Stimulated activated CD4-positive, alpha-beta T cell treated with anti-CD3 and anti-CD28 coated beads, Interleukin-15, amount 100 ng/mL, for 48 hours (primary cell): ENCODE results near the gene BTNL2.
"Not testable (repeated sequence)": the region's sequence is repeated elsewhere in the genome, so short reads cannot be mapped to it uniquely, and the experiment has no call there.

Experiments
- DNase-seq, 2 donors: peaks; one replicate each; pipeline ENCODE4 v3.0.0-alpha.2; 2020; ENCODE audit warnings: low read depth in 2 of 2

The BTNL2 gene

GRCh38 chr6:32406857-32407256 is at the start of gene BTNL2:
Gene BTNL2 (minus strand): TSS chr6:32407181. CDS start chr6:32407123, 58 bp downstream.
- no peak for DNase-seq

GRCh38 chr6:32449088-32449736 is 42.2 kb upstream of the BTNL2 start:
- DNase-seq, result no peak

- no peak for DNase-seq
Observed at GRCh38 chr6:32447932-32448331, 41.0 kb upstream of the BTNL2 start.

- DNase-seq, result no peak
Observed at GRCh38 chr6:32445321-32445854, 38.4 kb upstream of the BTNL2 start.

GRCh38 chr6:32444433-32444832 is 37.5 kb upstream of the BTNL2 start:
- no peak for DNase-seq

GRCh38 chr6:32442977-32443552 is 36.1 kb upstream of the BTNL2 start:
- no peak for DNase-seq

- DNase-seq, result no peak
Observed at GRCh38 chr6:32442243-32442667, 35.3 kb upstream of the BTNL2 start.

- DNase-seq, result no peak
Observed at GRCh38 chr6:32439602-32440214, 32.7 kb upstream of the BTNL2 start, which contains the start of gene HLA-DRA. Gene HLA-DRA (plus strand): TSS chr6:32439887. CDS start chr6:32439951, 64 bp downstream.

GRCh38 chr6:32439139-32439538 is 32.2 kb upstream of the BTNL2 start:
- no peak for DNase-seq

- no peak for DNase-seq
Observed at GRCh38 chr6:32436995-32437836, 30.2 kb upstream of the BTNL2 start.

GRCh38 chr6:32436186-32436585 is 29.2 kb upstream of the BTNL2 start:
- DNase-seq, result no peak

- not testable (repeated sequence) for DNase-seq
Observed at GRCh38 chr6:32433950-32434349, 27.0 kb upstream of the BTNL2 start.

GRCh38 chr6:32432050-32432450 is 25.1 kb upstream of the BTNL2 start:
- no peak for DNase-seq

GRCh38 chr6:32431142-32431541 is 24.2 kb upstream of the BTNL2 start:
- no peak for DNase-seq

GRCh38 chr6:32430179-32430578 is 23.2 kb upstream of the BTNL2 start:
- DNase-seq, result no peak

- DNase-seq, result no peak
Observed at GRCh38 chr6:32427934-32428474, 21.0 kb upstream of the BTNL2 start.

GRCh38 chr6:32427218-32427617 is 20.2 kb upstream of the BTNL2 start:
- DNase-seq, result no peak

- DNase-seq, result no peak
Observed at GRCh38 chr6:32426338-32426737, 19.4 kb upstream of the BTNL2 start.

GRCh38 chr6:32424589-32425300 is 17.8 kb upstream of the BTNL2 start:
- DNase-seq, result no peak

- DNase-seq, result no peak
Observed at GRCh38 chr6:32416036-32416435, 9.1 kb upstream of the BTNL2 start.

GRCh38 chr6:32415521-32416019 is 8.6 kb upstream of the BTNL2 start:
- DNase-seq, result peak; percentile 34 to 65
